ENCODE data around the gene ZFP91. TPM values are rescaled to one million over a fixed set of nuclear protein-coding genes. Genes with fewer than 3 reads are reported as not detected.
A peak's percentile ranks its signal among the peaks of the same experiment; 100 is the strongest.

The ZFP91 gene
- total RNA-seq, 1 experiment from 2014 or later: 56.2 TPM

- H3K27me3 ChIP-seq (ENCODE audit: low read length): no peaks in the 10 kb centered on the region
- no peaks in the 10 kb centered on the region for H3K9me2 ChIP-seq (replicated peaks; ENCODE audit: low read length)
- peaks cover 22% of the 10 kb centered on the region for H3K4me1 ChIP-seq (ENCODE audit: insufficient read depth, low read length)
- no peak overlapping the region for H3K4me2 ChIP-seq (ENCODE audit: low read length)
- TF ChIP-seq EZH2 (IDR thresholded peaks at IDR 0.05; ENCODE audit: low read length, unreplicated experiment) (no peak), CTCF (conservative IDR thresholded peaks at IDR 0.05; ENCODE audit: low read depth, low read length) (peak; percentile 32; the same call in 1 of the 2 replicates)
- TSS peak; percentile 11 for BruUV-seq (replicated peaks)
- POLR2A ChIA-PET (ENCODE audit: unreplicated experiment): no interaction called here
- H3K9me3 ChIP-seq (ENCODE audit: low read length): no peaks in the 10 kb centered on the region
- no peak overlapping the region for H3K4me3 ChIP-seq (ENCODE audit: low read length)
- no peak overlapping the region for H3K9ac ChIP-seq (ENCODE audit: low read length)
- peaks cover 27% of the 10 kb centered on the region for H4K20me1 ChIP-seq (ENCODE audit: low read length)
- no peak overlapping the region for H3K27ac ChIP-seq (ENCODE audit: low read length)
- CTCF ChIA-PET: no interaction called here
- H3K36me3 ChIP-seq (ENCODE audit: low read depth, low read length): peaks cover 94% of the 10 kb centered on the region
- no peak for DNase-seq
- no peak for ATAC-seq
- no peak overlapping the region for H2AFZ ChIP-seq (ENCODE audit: low read length)
- H3F3A ChIP-seq (ENCODE audit: low read length, unreplicated experiment): peaks cover 9% of the 10 kb centered on the region
- peaks cover 13% of the 10 kb centered on the region; the same call in 1 of the 2 replicates for H3K79me2 ChIP-seq (ENCODE audit: low read length)
- intact Hi-C loops (cut with micrococcal nuclease): no loop called here
Measured at GRCh38 chr11:58617976-58618557, 39.2 kb downstream of the ZFP91 start.

GRCh38 chr11:58621586-58622262, 42.9 kb downstream of the ZFP91 start:
- Histone ChIP-seq H3K9ac (ENCODE audit: low read length) (no peak overlapping the region), H3K9me3 (ENCODE audit: low read length) (no peaks in the 10 kb centered on the region), H3K4me3 (ENCODE audit: low read length) (no peak overlapping the region), H3K9me2 (replicated peaks; ENCODE audit: low read length) (no peaks in the 10 kb centered on the region), H3K4me1 (ENCODE audit: insufficient read depth, low read length) (peaks cover 23% of the 10 kb centered on the region), H2AFZ (ENCODE audit: low read length) (no peak overlapping the region), H4K20me1 (ENCODE audit: low read length) (peaks cover 8% of the 10 kb centered on the region; the same call in 1 of the 2 replicates), H3K4me2 (ENCODE audit: low read length) (no peak overlapping the region), H3K27ac (ENCODE audit: low read length) (no peak overlapping the region), H3K36me3 (ENCODE audit: low read depth, low read length) (peaks cover 84% of the 10 kb centered on the region), H3F3A (ENCODE audit: low read length, unreplicated experiment) (no peaks in the 10 kb centered on the region), H3K79me2 (ENCODE audit: low read length) (peaks cover 13% of the 10 kb centered on the region; the same call in 1 of the 2 replicates), H3K27me3 (ENCODE audit: low read length) (no peaks in the 10 kb centered on the region)
- intact Hi-C loops (cut with micrococcal nuclease): no loop called here
- ATAC-seq (no peak), DNase-seq (no peak)
- no TSS peak for BruUV-seq (replicated peaks)
- ChIA-PET POLR2A (ENCODE audit: unreplicated experiment) (no interaction called here), CTCF (interaction anchor here (0.6 kb wide), 1 partner anchor 436 kb away, joined by 3 read pairs; no protein-coding TSS in a partner anchor)
- TF ChIP-seq EZH2phosphoT487 (IDR thresholded peaks at IDR 0.05; ENCODE audit: borderline replicate concordance, low read length) (no peak), CTCF (conservative IDR thresholded peaks at IDR 0.05; ENCODE audit: low read depth, low read length) (no peak), EZH2 (IDR thresholded peaks at IDR 0.05; ENCODE audit: low read length, unreplicated experiment) (no peak)

- Histone ChIP-seq H3K4me2 (ENCODE audit: low read length) (no peak within 1 kb of the TSS), H3K4me1 (ENCODE audit: insufficient read depth, low read length) (peaks cover 23% of the 10 kb centered on the region), H3K27me3 (ENCODE audit: low read length) (no peaks in the 10 kb centered on the region), H2AFZ (ENCODE audit: low read length) (no peak within 1 kb of the TSS), H3K27ac (ENCODE audit: low read length) (no peak within 1 kb of the TSS), H3K9me2 (replicated peaks; ENCODE audit: low read length) (no peaks in the 10 kb centered on the region), H3K36me3 (ENCODE audit: low read depth, low read length) (peaks cover 78% of the 10 kb centered on the region), H3K79me2 (ENCODE audit: low read length) (peaks cover 10% of the 10 kb centered on the region; the same call in 1 of the 2 replicates), H3K9ac (ENCODE audit: low read length) (no peak within 1 kb of the TSS), H3F3A (ENCODE audit: low read length, unreplicated experiment) (no peaks in the 10 kb centered on the region), H3K4me3 (ENCODE audit: low read length) (no peak within 1 kb of the TSS), H3K9me3 (ENCODE audit: low read length) (no peaks in the 10 kb centered on the region), H4K20me1 (ENCODE audit: low read length) (peaks cover 8% of the 10 kb centered on the region; the same call in 1 of the 2 replicates)
- ChIA-PET POLR2A (ENCODE audit: unreplicated experiment) (no interaction called here), CTCF (no interaction called here)
- ATAC-seq (no peak), DNase-seq (no peak)
- BruUV-seq (replicated peaks): no TSS peak
- TF ChIP-seq EZH2phosphoT487 (IDR thresholded peaks at IDR 0.05; ENCODE audit: borderline replicate concordance, low read length) (no peak), CTCF (conservative IDR thresholded peaks at IDR 0.05; ENCODE audit: low read depth, low read length) (no peak), EZH2 (IDR thresholded peaks at IDR 0.05; ENCODE audit: low read length, unreplicated experiment) (no peak)
- intact Hi-C loops (cut with micrococcal nuclease): no loop called here
Measured at GRCh38 chr11:58622344-58622743, 43.5 kb downstream of the ZFP91 start, which contains the start of gene CNTF. Gene CNTF (plus strand): TSS chr11:58622665. CDS start chr11:58622753, 88 bp downstream.
